ENCODE results near the gene ZMYM4.

The ZMYM4 gene

GRCh38 chr1:35408925-35409324 is 140.4 kb downstream of the ZMYM4 start:
- DNase-seq: no peak

GRCh38 chr1:35426097-35426586 is 157.6 kb downstream of the ZMYM4 start:
- no peak for DNase-seq

GRCh38 chr1:35428360-35428759 is 159.9 kb downstream of the ZMYM4 start:
- DNase-seq: no peak

- DNase-seq: no peak
Measured at GRCh38 chr1:35430762-35431161, 162.3 kb downstream of the ZMYM4 start.

- DNase-seq: no peak
Measured at GRCh38 chr1:35431173-35431599, 162.7 kb downstream of the ZMYM4 start.

- no peak for DNase-seq
Measured at GRCh38 chr1:35432231-35432630, 163.7 kb downstream of the ZMYM4 start.

- DNase-seq: no peak
Measured at GRCh38 chr1:35433714-35434113, 165.2 kb downstream of the ZMYM4 start.

GRCh38 chr1:35434703-35435102 is 166.2 kb downstream of the ZMYM4 start:
- DNase-seq: no peak

GRCh38 chr1:35436078-35436477 is 167.6 kb downstream of the ZMYM4 start:
- DNase-seq: no peak

GRCh38 chr1:35437200-35437599 is 168.7 kb downstream of the ZMYM4 start:
- DNase-seq: no peak

- DNase-seq: no peak
Measured at GRCh38 chr1:35439626-35440025, 171.1 kb downstream of the ZMYM4 start.

- DNase-seq: no peak
Measured at GRCh38 chr1:35441926-35442579, 173.5 kb downstream of the ZMYM4 start.

GRCh38 chr1:35442734-35443133 is 174.2 kb downstream of the ZMYM4 start:
- DNase-seq: no peak

- DNase-seq: no peak
Measured at GRCh38 chr1:35443768-35444518, 175.4 kb downstream of the ZMYM4 start.

- no peak for DNase-seq
Measured at GRCh38 chr1:35444519-35444774, 175.9 kb downstream of the ZMYM4 start.

GRCh38 chr1:35447278-35447677 is 178.8 kb downstream of the ZMYM4 start:
- DNase-seq: no peak

- DNase-seq: no peak
Measured at GRCh38 chr1:35448344-35448801, 179.9 kb downstream of the ZMYM4 start.

- no peak for DNase-seq
Measured at GRCh38 chr1:35449334-35450008, 181.0 kb downstream of the ZMYM4 start.

- DNase-seq: peak; percentile 80
Measured at GRCh38 chr1:35451125-35451528, 182.6 kb downstream of the ZMYM4 start.

GRCh38 chr1:35452106-35452774 is 183.7 kb downstream of the ZMYM4 start:
- DNase-seq: no peak

GRCh38 chr1:35453031-35453430 is 184.5 kb downstream of the ZMYM4 start:
- no peak for DNase-seq

- no peak for DNase-seq
Measured at GRCh38 chr1:35454176-35454575, 185.7 kb downstream of the ZMYM4 start.

GRCh38 chr1:35454616-35455015 is 186.1 kb downstream of the ZMYM4 start:
- DNase-seq: no peak
